Rectal smooth muscle tissue (tissue), 1 donor: Measurements from ENCODE around the gene COCH.

Experiments used
- H3K27ac ChIP-seq: one replicate; pipeline ENCODE4 v1.7.0; 2013; ENCODE audit warnings: low read depth, low read length, inconsistent platforms
- H3K27me3 ChIP-seq: one replicate; pipeline ENCODE4 v1.7.0; 2013; ENCODE audit warnings: low read length; ENCODE audit not compliant: control insufficient read depth, insufficient read depth
- H3K36me3 ChIP-seq: one replicate; pipeline ENCODE4 v1.7.0; 2013; ENCODE audit warnings: low read length; ENCODE audit not compliant: control insufficient read depth, insufficient read depth
- H3K4me1 ChIP-seq: one replicate; pipeline ENCODE4 v1.7.0; 2013; ENCODE audit warnings: low read length; ENCODE audit not compliant: control insufficient read depth, insufficient read depth
- H3K4me3 ChIP-seq: one replicate; pipeline ENCODE4 v1.7.0; 2013; ENCODE audit warnings: low read length
- H3K9ac ChIP-seq: one replicate; pipeline ENCODE4 v1.7.0; 2013; ENCODE audit warnings: low read length

Gene COCH

DNA sequence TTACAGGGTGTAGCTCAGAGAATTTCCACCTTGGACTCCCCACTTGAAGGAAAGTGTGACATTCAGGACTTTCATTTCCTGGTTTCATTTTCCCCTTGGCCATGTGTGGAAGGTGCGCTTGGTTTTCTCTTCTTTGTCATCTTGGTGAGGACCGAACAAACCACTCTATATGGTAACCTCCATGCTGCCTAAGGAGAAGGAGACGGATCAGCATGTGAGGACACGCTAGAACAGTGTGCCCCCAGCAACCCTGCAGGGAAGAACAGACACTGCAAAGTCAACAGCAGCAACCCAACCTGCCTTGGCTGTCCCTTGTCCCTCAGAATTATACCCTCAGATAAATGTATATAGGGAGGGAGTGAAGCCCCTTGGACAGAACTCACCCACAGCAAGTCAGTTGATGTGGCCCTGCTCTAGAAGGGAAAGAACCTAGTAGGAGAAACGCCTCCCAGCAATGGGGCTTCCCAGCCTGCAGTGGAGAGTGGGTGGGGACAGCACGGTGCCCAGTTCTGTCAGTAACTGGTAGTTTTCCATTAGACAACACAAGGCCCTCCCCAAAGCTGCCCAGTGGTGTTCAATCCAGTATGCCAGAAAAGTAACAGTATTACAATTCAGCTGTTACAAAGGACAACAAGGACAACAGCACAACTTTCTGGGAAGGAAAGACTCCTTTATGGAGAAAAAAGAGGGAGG lies 18.9 kb upstream of the COCH start:
- Histone ChIP-seq H3K9ac (no peak overlapping the region), H3K4me1 (no peaks in the 10 kb centered on the region), H3K27me3 (no peaks in the 10 kb centered on the region), H3K4me3 (no peak overlapping the region), H3K27ac (no peak overlapping the region), H3K36me3 (no peaks in the 10 kb centered on the region)

DNA sequence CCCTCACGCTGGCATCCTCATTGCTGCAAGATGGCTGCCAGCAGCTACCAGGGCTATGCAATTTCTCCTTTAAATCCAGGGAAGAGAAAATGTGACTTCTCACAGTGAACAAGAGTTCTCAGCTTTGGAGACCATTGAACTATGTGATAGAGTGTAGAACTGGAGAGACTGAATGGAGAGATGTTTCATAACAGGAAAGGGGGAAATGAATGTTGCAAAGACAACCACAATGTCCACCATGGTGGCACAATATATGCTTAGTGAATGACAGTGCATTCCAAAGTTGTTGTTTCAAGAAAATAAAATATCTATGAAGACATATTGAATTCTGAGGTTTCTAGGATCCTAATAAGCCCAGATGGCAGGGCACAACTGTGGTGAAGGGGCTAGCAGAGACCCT lies 13.2 kb upstream of the COCH start:
- H3K36me3 ChIP-seq: no peaks in the 10 kb centered on the region
- no peak overlapping the region for H3K27ac ChIP-seq
- no peak overlapping the region for H3K9ac ChIP-seq
- no peak overlapping the region for H3K4me3 ChIP-seq
- H3K27me3 ChIP-seq: no peaks in the 10 kb centered on the region
- no peaks in the 10 kb centered on the region for H3K4me1 ChIP-seq

DNA sequence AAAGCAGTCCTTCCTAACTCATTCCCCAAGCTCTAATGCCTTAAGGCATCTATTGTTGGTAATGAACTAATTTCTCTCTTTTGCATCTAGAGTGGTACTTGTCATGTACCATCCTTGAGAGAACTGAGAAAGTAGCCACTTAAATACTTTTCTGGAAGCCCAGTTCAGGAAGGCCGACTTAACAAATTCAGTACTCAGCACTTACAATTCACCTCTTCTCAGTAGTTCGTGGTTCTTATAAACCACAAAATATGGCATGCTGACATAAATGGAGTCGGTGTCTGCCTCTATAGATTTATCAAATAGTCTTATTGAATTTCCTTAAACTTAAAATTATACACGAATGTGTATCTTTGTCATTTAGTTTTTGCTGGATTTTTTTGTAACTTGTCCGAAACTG lies 9.4 kb upstream of the COCH start:
- Histone ChIP-seq H3K36me3 (no peaks in the 10 kb centered on the region), H3K27me3 (no peaks in the 10 kb centered on the region), H3K4me1 (no peaks in the 10 kb centered on the region), H3K9ac (no peak overlapping the region), H3K4me3 (no peak overlapping the region), H3K27ac (no peak overlapping the region)

GRCh38 chr14:30868736-30869135 lies 5.6 kb upstream of the COCH start:
- no peak overlapping the region for H3K9ac ChIP-seq
- H3K27me3 ChIP-seq: peaks cover 6% of the 10 kb centered on the region
- no peak overlapping the region for H3K4me3 ChIP-seq
- H3K27ac ChIP-seq: no peak overlapping the region
- H3K36me3 ChIP-seq: no peaks in the 10 kb centered on the region
- H3K4me1 ChIP-seq: no peaks in the 10 kb centered on the region

GRCh38 chr14:30869551-30870155 lies 4.7 kb upstream of the COCH start:
- Histone ChIP-seq H3K27ac (no peak overlapping the region), H3K4me3 (no peak overlapping the region), H3K36me3 (no peaks in the 10 kb centered on the region), H3K4me1 (no peaks in the 10 kb centered on the region), H3K27me3 (peaks cover 9% of the 10 kb centered on the region), H3K9ac (no peak overlapping the region)

DNA sequence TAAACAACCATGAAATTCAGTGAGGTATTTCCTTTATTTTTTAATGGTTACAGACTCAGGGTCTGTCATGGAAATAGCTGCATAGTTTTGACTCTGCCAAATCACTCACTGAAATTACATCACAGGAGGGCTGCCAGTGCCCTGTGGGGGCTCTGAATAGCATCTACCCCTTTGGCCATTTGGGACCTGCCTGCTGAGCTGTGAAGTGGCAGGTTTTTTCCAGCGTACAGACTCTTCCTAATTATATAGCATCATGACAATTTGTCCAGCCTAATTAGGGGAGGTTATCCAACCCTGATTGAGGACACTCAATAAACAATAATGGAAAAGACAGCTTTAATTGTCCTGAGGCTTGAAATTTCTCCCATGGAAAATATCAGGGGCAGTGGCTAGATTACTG lies 1.8 kb upstream of the COCH start:
- Histone ChIP-seq H3K9ac (no peak overlapping the region), H3K36me3 (no peaks in the 10 kb centered on the region), H3K4me3 (no peak overlapping the region), H3K27me3 (peaks cover 17% of the 10 kb centered on the region), H3K4me1 (peaks cover 5% of the 10 kb centered on the region), H3K27ac (no peak overlapping the region)

DNA sequence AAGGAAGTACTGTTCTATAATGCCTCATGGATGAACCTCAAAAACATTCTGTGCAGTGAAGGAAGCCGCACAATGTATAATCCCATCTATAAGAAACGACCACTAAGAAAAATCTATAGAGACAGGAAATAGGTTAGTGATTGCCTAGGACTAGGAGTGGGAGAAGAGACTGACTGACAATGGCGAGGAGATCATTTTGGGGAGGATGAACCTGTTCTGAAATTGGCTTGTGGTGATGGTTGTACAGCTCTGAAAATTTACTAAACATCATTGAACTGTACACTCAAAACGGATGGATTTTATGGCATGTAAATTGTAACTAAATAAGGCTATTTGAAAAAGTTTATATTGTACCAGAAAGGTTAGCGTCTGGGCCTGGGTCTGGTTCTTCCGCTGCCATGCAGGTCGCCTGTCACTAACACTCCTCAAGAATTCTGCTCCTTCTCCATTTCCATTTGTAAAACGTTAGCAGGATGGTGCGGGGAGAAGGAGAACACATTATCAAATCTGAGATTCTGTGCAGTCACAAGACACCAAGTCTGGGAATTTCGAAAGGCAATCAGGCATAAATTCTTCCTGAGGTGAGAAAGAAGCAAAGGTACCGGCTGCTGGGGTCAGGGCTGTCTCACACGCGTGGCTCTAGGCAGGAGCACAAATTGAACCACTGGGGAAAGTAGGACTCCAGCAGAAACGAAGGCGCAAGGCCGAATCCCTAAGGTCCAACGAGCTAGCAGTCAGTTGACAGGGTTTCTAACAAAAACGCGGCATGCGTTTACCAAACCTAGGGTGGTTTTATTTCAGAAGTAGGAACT lies 845 bp upstream of the COCH start:
- Histone ChIP-seq H3K9ac (no peak overlapping the region), H3K36me3 (no peaks in the 10 kb centered on the region), H3K27ac (no peak overlapping the region), H3K4me1 (peaks cover 5% of the 10 kb centered on the region), H3K27me3 (peaks cover 17% of the 10 kb centered on the region), H3K4me3 (peak overlapping the region; percentile 74)

GRCh38 chr14:30874999-30875787 lies 834 bp downstream of the COCH start:
- peaks cover 5% of the 10 kb centered on the region for H3K4me1 ChIP-seq
- H3K27me3 ChIP-seq: peaks cover 17% of the 10 kb centered on the region
- H3K9ac ChIP-seq: no peak overlapping the region
- H3K4me3 ChIP-seq: peak overlapping the region; percentile 74
- no peaks in the 10 kb centered on the region for H3K36me3 ChIP-seq
- H3K27ac ChIP-seq: no peak overlapping the region

DNA sequence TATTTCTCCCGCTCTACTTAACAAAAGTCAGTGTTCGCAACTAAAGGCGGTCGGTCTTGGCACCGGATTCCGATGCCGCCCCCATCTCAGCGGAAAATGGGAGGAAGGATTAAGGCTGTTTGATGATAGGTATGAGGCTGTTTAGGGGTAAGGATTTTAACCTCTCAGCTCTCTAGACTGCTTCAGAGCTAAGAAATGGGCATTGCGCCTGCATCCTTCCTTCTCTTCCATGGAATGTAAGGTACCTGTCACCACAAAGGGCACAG lies 1.4 kb downstream of the COCH start:
- Histone ChIP-seq H3K4me3 (no peak overlapping the region), H3K36me3 (no peaks in the 10 kb centered on the region), H3K27ac (no peak overlapping the region), H3K27me3 (peaks cover 17% of the 10 kb centered on the region), H3K9ac (no peak overlapping the region), H3K4me1 (peaks cover 5% of the 10 kb centered on the region)

DNA sequence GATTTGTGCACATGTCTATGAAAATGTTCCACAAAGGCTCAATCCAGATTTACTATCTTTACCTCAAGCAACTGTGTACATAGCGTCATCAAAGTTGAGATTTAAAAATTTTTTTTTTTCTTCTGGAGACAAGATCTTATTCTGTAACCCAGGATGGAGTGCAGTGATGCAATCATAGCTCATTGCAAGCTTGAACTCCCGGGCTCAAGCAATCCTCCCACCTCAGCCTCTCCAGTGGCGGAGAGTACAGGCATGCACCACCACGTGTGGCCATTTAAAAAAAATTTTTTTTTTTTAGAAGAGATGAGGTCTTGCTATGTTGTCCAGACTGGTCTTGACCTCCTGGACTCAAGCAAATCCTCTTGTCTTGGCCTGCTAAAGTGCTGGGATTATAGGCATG lies 2.3 kb downstream of the COCH start:
- Histone ChIP-seq H3K9ac (no peak overlapping the region), H3K36me3 (no peaks in the 10 kb centered on the region), H3K4me1 (peaks cover 5% of the 10 kb centered on the region), H3K27me3 (peaks cover 17% of the 10 kb centered on the region), H3K4me3 (no peak overlapping the region), H3K27ac (no peak overlapping the region)

DNA sequence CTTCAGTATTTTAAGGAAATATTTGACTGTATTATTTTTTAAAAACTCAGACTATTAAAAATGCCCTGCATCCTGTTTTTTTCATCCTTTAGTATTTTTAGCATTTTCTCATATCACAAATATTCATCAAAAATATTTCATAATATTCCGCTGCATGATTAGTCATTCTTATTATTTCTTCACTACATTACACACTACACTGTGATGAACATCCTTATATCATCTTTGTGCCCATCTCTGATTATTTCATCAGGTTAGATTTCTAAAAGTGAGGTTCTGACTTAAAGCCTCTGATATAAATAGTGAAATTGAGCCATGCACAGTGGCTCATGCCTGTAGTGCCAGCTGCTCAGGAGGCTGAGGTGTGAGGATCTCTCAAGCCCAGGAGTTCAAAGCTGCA lies 8.1 kb downstream of the COCH start:
- H3K4me3 ChIP-seq: no peak overlapping the region
- H3K9ac ChIP-seq: no peak overlapping the region
- no peak overlapping the region for H3K27ac ChIP-seq
- H3K36me3 ChIP-seq: no peaks in the 10 kb centered on the region
- H3K27me3 ChIP-seq: no peaks in the 10 kb centered on the region
- H3K4me1 ChIP-seq: no peaks in the 10 kb centered on the region

- H3K27me3 ChIP-seq: no peaks in the 10 kb centered on the region
- H3K4me1 ChIP-seq: no peaks in the 10 kb centered on the region
- no peak overlapping the region for H3K9ac ChIP-seq
- H3K36me3 ChIP-seq: no peaks in the 10 kb centered on the region
- H3K27ac ChIP-seq: no peak overlapping the region
- H3K4me3 ChIP-seq: no peak overlapping the region
Observed at GRCh38 chr14:30883508-30884294, 9.3 kb downstream of the COCH start.
